HL-60 (cell line): Measurements from ENCODE around the gene SIRT1.

Experiments
- DNase-seq, 2 experiments: peaks; one replicate each; pipeline ENCODE4 v3.0.0-alpha.2; 2010 to 2020; ENCODE audit warnings: low read depth in 1 of 2, low spot score in 1 of 2
- H3K27ac ChIP-seq: fragments of 250-450 bp; sonication (Bioruptor Pico); replicated peaks from 2 replicates; pipeline ENCODE4 v1.5.1; 2020; ENCODE audit warnings: mild to moderate bottlenecking, moderate library complexity
- H3K27me3 ChIP-seq: fragments of 250-450 bp; sonication (Bioruptor Pico); 2 replicates; pipeline ENCODE4 v1.5.1; 2021; ENCODE audit warnings: mild to moderate bottlenecking, moderate library complexity; ENCODE audit not compliant: insufficient read depth, poor library complexity, severe bottlenecking
- H3K4me3 ChIP-seq: replicated peaks from 2 replicates; pipeline ENCODE4 v1.5.1; 2011; ENCODE audit warnings: mild to moderate bottlenecking, control low read depth, low read length; ENCODE audit not compliant: insufficient read depth
- GABPA ChIP-seq: IDR thresholded peaks from 2 replicates; pipeline ENCODE4 v1.6.1; 2012; ENCODE audit warnings: low read depth
- POLR2AphosphoS5 ChIP-seq: IDR thresholded peaks from 2 replicates; pipeline ENCODE4 v1.6.1; 2012; ENCODE audit warnings: low read depth
- REST ChIP-seq: IDR thresholded peaks from 2 replicates; pipeline ENCODE4 v1.6.1; 2012; ENCODE audit warnings: low read depth; ENCODE audit not compliant: insufficient replicate concordance
- SPI1 ChIP-seq: IDR thresholded peaks from 2 replicates; pipeline ENCODE4 v1.6.1; 2012; ENCODE audit warnings: low read depth, mild to moderate bottlenecking, borderline replicate concordance
- TF ChIP-seq, protein P1 (sequence below): IDR thresholded peaks from one replicate; pipeline ENCODE4 v1.5.1; 2011; ENCODE audit warnings: low read length, control low read depth, inconsistent platforms; ENCODE audit not compliant: insufficient read depth

The SIRT1 gene

DNA sequence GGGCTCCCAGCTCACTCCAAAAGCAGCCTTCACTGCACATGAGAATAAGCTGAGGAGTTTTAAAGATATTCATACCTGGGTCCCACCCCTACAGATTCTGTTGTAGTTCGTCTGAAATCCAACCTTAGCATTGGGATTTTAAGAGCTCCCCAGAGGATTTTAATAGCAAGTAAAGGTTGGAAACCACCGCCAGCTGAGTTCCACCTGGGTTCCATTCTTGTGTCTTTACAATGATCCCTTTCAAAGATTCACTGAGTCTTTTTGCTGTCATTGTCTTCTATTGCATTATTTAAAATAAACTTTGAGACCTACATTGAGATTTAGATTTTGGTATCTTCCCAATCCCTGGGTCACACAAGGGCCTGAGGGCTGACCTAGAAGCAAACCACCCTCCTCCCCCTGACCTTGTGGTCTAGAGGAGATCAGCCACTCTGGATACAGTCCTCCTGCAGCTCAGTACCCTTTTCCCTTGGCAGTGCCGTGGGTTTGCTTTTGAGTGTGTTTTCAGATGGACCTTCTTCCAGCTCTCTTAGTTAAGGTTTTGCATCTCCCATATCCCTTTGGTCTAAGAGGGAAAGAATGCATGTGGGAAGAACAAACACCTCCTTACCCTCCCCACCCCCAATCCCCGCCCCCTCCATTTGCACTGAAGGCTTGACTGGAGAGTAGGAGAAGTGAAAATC lies 22.6 kb upstream of the SIRT1 start:
- Histone ChIP-seq H3K27me3 (no peaks in the 10 kb centered on the region), H3K4me3 (no peak overlapping the region), H3K27ac (no peak overlapping the region)
- TF ChIP-seq POLR2AphosphoS5 (no peak), GABPA (no peak), SPI1 (no peak), REST (no peak)
- TF ChIP-seq, protein P1, sequence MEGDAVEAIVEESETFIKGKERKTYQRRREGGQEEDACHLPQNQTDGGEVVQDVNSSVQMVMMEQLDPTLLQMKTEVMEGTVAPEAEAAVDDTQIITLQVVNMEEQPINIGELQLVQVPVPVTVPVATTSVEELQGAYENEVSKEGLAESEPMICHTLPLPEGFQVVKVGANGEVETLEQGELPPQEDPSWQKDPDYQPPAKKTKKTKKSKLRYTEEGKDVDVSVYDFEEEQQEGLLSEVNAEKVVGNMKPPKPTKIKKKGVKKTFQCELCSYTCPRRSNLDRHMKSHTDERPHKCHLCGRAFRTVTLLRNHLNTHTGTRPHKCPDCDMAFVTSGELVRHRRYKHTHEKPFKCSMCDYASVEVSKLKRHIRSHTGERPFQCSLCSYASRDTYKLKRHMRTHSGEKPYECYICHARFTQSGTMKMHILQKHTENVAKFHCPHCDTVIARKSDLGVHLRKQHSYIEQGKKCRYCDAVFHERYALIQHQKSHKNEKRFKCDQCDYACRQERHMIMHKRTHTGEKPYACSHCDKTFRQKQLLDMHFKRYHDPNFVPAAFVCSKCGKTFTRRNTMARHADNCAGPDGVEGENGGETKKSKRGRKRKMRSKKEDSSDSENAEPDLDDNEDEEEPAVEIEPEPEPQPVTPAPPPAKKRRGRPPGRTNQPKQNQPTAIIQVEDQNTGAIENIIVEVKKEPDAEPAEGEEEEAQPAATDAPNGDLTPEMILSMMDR, result no peak
- DNase-seq, result no peak

DNA sequence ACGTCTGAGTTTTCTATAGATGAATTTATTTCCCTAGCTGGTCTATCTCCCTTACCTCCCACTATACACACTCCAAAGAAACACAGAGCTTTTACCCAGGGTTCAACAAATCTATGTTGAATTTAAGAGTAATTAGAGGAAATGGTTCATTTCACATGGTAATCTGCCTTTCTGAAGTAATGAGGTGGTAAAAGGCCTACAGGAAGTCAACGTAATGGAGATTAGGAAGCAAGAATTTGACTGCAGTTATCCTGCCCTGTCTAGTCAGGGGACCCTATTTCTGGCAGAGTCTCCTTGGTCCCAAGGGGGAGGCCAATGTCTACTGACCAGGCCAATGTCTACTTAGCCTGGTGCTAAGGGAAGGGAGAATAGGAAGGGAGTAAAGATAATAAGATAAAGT lies 21.4 kb upstream of the SIRT1 start:
- TF ChIP-seq GABPA, result no peak
- no peak for TF ChIP-seq POLR2AphosphoS5
- no peak for TF ChIP-seq REST
- TF ChIP-seq, protein P1, result no peak
- no peak for TF ChIP-seq SPI1
- Histone ChIP-seq H3K4me3 (no peak overlapping the region), H3K27ac (no peak overlapping the region), H3K27me3 (no peaks in the 10 kb centered on the region)
- DNase-seq, result no peak

- Histone ChIP-seq H3K27ac (no peak overlapping the region), H3K4me3 (no peak overlapping the region), H3K27me3 (no peaks in the 10 kb centered on the region)
- TF ChIP-seq POLR2AphosphoS5 (no peak), SPI1 (no peak), GABPA (no peak)
- no peak for DNase-seq
Measured at GRCh38 chr10:67864607-67865371, 19.7 kb upstream of the SIRT1 start.

- no peak overlapping the region for H3K4me3 ChIP-seq
- TF ChIP-seq SPI1 (no peak), GABPA (no peak), POLR2AphosphoS5 (no peak), REST (no peak)
- TF ChIP-seq, protein P1, result no peak
- DNase-seq, result no peak
- no peak overlapping the region for H3K27ac ChIP-seq
- no peaks in the 10 kb centered on the region for H3K27me3 ChIP-seq
Measured at GRCh38 chr10:67868132-67868531, 16.3 kb upstream of the SIRT1 start.
